Limb (tissue), 2 donors: ENCODE data around the gene PEX14.

Experiments used
- DNase-seq, 2 donors: peaks; one replicate each; pipeline ENCODE4 v3.0.0-alpha.2; 2016; ENCODE audit errors: extremely low spot score in 2 of 2

The PEX14 gene

GRCh38 chr1:10662824-10663677 lies 188.3 kb downstream of the PEX14 start:
- DNase-seq, result peak; percentile 38 to 69

GRCh38 chr1:10663678-10664035 lies 188.9 kb downstream of the PEX14 start:
- peak; percentile 47 to 73 for DNase-seq

GRCh38 chr1:10664251-10664650 lies 189.5 kb downstream of the PEX14 start:
- DNase-seq, result no peak

- no peak for DNase-seq
Observed at GRCh38 chr1:10665226-10665625, 190.5 kb downstream of the PEX14 start.

- DNase-seq, result no peak
Observed at GRCh38 chr1:10665930-10666850, 191.4 kb downstream of the PEX14 start.

- DNase-seq, result peak; percentile 36 to 78
Observed at GRCh38 chr1:10667861-10668761, 193.4 kb downstream of the PEX14 start.

GRCh38 chr1:10669570-10669969 lies 194.8 kb downstream of the PEX14 start:
- DNase-seq, result no peak

- DNase-seq, result no peak
Observed at GRCh38 chr1:10670190-10670589, 195.4 kb downstream of the PEX14 start.

- DNase-seq, result no peak
Observed at GRCh38 chr1:10671090-10671489, 196.3 kb downstream of the PEX14 start.

- DNase-seq, result no peak
Observed at GRCh38 chr1:10671622-10672342, 197.0 kb downstream of the PEX14 start.

GRCh38 chr1:10672343-10673050 lies 197.7 kb downstream of the PEX14 start:
- no peak for DNase-seq

- no peak for DNase-seq
Observed at GRCh38 chr1:10673109-10673711, 198.5 kb downstream of the PEX14 start.

GRCh38 chr1:10674222-10674621 lies 199.5 kb downstream of the PEX14 start:
- no peak for DNase-seq

- DNase-seq, result no peak
Observed at GRCh38 chr1:10674700-10675609, 200.2 kb downstream of the PEX14 start.

GRCh38 chr1:10675813-10676212 lies 201.1 kb downstream of the PEX14 start:
- no peak for DNase-seq

- no peak for DNase-seq
Observed at GRCh38 chr1:10676963-10677362, 202.2 kb downstream of the PEX14 start.

- DNase-seq, result no peak
Observed at GRCh38 chr1:10677491-10678391, 203.0 kb downstream of the PEX14 start.

- DNase-seq, result no peak
Observed at GRCh38 chr1:10678402-10678801, 203.7 kb downstream of the PEX14 start.
